HG03565 (cell line): ENCODE results near the gene SMAD3.

Experiments
- ATAC-seq: cut with Tn5 transposase; IDR thresholded peaks from one replicate; pipeline ENCODE4 v1.9.1; 2021; ENCODE audit warnings: mild to moderate bottlenecking, moderate library complexity; ENCODE audit not compliant: unreplicated experiment

The SMAD3 gene

DNA sequence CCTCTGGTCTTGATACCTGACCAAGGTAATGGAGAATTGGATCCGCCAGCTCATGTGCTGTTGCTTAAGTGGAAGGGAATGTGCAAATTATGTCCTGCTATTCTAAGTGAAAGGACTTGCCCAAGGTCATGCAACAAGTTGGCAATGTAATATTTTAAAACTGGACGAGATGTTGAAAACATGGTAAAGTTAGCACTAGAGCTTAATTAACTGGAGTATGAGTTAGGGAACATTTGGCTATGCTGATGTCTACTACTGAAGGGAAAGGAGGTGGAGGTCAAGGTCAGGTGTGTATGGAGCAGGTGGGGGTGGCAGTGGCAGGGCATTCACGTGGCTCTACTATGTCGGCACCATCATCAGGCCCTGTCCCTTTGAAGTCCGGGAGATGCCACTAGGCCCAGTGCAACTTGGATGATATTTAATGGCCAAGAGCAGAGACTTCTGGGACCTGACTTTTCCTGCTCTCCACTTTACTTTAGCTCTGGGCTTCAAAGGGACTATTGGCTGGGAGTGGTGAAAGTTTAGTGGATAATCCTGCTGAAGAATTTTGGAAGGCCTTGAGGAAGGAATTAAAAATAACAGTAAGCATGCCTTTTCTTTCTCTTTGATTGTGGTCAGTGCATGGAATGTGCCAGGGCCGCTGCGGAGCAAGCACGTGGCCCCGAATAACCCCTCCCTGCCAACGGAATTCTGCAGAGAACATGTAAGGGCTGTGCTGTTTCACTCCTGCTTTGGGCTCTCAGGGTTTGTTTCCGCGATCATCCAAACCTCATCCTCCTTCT, 14.9 kb downstream of the SMAD3 start:
- no peak for ATAC-seq

DNA sequence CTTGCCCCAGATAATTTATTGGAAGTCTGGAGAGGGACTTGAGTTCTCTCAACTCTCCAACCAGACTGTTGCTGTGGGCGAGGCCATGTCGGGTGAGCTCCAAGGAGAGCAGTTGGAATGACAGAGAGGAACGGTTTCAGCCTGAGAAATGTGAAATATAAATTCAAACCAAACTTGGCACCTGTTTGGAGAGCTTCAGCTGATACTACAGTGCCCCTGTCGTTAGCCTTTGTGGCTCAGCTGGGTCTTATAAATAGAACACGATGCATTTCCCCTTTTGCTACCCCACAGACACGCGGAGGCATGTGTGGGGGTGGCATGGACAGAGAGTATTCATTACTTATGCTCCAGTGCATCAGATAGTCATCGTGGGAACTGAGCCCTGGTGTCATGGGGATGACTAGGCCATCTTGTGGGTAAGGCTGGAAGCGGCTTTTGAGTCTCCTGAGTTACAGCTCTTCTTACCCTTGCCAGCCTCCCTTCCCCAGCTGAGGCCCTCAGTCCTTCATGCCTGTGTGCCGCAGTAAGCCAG, 15.6 kb downstream of the SMAD3 start:
- ATAC-seq: no peak

DNA sequence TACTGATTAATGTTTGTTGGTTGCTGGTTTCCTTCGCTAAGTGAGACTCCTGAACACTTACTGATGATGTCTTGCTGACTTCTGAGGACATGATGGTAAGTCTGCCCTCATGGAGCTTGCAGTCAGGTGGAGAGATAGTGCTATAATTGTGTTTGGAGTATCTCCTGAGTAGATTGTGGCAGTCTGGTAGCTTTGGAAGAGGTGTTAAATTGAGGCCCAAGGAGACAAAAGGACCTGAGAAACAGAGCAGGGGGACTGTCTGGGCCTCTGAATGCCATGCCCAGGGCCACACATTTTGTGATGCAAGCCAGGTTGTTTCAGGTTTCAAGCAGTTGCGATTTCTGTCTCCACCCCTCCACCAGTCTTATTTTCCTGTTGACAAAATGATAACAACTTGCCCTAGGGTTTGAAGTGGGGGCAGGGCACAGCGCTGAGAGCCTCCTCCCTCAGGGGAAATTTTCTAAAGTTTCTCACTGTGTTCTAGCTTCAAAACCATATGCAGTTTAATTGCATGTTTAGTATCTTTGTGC, 16.7 kb downstream of the SMAD3 start:
- no peak for ATAC-seq

DNA sequence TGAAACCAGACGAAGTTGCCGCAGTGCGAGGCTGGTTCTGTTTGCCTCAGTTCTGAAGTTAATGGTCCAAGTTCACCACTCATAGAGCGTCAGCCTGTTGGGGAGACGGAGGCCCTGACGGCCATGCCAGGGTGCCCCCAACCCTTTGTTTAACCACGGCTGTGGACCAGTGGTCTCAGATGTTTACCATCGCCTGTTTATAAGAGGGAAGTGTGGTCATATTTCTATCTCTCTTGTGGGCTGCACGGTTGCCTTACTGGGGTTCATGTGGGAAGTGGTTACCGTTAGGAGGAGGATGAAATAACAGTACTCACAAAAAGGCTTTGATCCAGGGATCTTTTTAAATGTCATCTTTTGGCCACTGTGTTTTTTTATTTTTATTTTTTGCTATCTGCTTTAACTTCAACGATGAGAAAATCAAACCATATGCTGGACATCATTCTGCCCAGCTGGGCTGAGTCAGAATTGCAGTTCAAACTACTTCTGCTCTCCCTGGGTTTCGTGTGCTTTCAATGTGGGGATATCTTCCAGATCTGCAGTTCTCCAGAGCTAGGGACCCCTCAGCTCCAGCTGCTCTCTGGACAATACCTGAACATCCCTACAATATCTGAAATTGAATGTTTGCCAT, 17.8 kb downstream of the SMAD3 start:
- no peak for ATAC-seq

DNA sequence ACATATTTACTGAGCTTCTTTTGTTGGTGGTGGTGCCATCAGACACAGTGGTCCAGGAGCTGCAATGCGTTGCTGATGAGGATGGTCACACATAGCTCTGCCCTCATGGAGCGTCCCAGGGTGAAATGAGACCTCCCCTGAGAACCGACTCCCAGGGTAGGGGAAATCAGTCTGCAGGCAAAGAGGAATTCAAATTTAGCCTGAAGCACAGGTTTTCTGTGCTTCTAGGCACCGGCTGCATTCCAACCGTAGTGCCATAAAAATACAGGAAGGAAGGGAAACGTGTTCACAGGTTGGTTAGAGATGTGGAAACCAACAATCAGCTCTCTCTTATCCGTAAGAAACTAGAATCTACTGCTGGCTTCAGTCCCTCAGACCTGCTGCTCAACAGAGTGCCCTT, 19.2 kb downstream of the SMAD3 start:
- no peak for ATAC-seq

DNA sequence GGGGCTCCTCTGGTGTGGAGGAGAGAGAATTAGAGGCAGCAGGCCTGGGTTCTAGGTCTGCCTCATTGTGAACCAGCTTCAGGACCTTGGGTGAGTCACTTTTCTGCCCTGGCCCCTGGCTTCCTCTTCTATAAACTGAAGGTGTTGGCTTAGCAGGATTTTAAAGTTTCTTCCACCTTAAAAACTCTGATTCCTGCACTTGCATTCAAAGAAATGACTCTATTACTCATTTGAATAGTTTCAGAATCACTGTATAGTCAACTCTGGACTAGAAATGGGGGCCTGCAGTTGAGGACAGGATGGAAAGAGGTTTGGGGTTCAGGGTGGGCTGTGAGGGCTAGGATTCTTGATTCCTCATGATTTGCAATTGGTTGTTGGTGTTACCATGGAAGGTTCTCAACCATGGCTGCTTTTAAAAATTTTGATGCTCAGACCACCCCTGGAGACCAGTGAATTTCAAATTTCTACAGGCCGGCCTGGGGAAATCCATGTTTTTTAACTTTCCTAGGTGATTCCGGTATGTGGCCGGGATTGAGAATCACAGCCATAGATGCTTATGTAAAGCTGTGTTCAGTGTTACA, 19.9 kb downstream of the SMAD3 start:
- ATAC-seq: no peak

DNA sequence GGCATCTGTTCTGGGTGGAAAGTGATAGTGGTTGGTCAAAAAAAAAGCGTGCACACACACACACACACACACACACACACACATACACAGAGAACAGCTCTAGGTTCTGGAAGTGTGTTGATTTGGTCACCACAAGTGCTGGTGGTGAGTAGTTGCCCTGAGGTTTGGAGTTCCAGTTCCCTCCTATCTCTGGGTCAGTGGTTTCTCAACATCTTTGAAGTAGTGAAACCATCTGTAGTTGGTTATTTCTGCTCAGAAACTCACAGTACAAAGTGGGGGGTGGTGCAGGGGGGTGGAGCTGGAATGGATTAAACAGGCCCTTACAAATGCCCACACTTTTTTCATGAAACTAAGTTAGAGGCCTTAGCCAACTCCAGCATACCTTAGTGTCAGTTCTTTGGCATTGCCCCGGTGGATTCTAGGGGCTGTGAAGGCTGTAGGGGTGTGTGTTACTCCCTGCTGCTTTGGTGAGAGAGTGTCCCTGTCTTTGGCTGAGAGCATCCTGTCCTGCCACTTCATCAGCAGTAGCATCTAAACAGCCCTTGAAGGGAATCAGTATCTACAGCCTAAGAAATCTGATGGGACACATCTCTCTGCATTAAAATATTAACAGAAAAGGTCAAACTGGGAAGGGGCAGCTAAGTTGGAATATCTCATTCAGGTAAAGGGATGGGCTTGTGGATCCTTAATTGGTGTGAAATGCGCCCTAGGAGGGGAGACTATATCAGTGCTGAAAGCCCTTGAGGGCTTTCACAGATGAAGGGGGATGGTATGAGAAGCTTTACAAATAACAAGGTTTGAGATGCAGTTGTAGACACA, 20.6 kb downstream of the SMAD3 start:
- ATAC-seq: peak; percentile 36

DNA sequence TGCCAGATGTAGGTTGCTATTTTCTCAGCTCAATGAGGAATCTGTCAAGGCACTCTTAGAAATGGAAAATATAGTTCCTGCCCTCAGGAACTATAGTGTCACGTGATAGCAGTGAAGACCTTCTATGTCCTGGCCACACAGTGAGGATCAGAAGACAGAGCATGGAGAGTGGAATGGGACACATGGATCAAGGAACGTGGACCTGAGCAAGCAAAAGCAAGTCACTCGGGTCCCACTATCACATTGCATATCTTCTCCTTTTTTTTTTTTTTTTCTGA, 21.2 kb downstream of the SMAD3 start:
- no peak for ATAC-seq

DNA sequence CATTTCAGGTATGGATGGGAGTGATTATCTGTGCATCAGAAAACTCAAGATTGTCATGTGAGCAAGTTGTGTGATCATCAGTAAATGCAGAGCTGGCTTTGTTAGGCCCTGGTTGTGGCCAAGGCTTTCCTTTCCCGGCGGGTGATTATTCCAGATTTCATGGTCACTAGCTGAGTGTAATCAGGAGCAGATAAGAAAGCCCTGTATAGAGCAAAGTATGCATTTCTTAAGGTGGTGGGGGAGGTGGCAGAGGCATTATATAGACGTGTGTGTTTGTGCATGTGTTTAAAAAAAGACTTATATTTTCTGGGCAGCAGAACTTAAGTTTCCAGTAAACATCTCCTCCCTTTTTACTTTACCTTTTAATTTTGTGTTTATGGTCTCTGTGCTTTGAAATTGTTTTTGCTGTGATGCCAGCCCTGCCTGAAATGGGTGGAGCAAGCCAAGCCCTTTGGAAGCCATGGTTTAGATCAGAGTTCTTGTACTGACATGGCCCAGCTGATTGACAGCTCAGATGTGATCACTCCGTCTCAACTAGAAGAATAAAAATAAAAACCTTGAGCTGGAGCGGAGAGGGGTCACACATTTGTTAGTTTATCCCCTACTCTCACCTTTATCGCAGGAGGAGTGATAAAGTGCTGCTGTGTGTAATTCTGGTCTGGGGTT, 22.2 kb downstream of the SMAD3 start:
- no peak for ATAC-seq

DNA sequence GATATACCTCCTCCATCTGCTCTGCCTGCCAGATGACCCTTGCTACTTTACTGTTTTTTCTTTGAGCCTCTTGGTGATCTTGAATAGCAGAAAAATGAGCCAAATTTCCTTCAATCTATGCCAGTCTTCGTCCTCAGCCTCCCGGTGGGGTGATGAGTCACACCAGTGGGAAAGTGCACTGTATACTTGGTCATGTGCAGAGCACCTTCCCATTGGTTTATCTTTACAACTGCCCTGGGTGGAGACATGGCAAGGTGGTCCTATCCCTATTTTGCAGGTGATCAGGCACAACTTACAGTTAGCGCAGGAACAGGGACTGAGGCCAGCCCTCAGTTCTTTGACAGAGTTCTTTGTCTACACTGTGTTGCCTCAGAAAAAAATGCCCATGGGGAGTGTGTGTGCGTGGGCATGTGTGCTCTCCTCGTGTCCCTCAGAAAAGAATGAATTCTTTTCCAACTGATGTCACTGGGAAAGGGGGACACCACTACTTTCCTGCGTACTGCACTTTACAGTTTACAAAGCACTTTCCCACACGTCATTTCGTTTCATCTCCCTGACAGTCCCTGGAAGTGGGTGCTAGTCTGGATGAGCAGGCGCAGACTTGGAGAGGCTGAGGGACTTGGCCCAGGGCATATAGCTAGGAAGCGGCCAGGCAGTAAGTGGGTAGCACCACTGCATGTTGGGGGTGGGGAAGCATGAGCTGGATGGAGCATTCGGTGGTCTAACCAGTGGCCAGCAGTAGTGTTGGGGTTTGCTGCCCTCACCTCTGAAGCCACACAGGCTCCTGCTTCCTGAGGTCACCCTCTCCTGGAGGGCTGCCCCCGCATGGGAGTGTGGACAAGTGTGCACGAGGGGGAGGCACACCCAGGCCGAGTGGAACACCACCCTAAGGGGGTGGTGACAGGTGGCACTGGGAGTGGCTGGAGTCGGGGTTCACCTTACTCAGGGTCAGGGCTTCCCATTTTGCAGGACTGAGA, 24.1 kb downstream of the SMAD3 start:
- no peak for ATAC-seq

DNA sequence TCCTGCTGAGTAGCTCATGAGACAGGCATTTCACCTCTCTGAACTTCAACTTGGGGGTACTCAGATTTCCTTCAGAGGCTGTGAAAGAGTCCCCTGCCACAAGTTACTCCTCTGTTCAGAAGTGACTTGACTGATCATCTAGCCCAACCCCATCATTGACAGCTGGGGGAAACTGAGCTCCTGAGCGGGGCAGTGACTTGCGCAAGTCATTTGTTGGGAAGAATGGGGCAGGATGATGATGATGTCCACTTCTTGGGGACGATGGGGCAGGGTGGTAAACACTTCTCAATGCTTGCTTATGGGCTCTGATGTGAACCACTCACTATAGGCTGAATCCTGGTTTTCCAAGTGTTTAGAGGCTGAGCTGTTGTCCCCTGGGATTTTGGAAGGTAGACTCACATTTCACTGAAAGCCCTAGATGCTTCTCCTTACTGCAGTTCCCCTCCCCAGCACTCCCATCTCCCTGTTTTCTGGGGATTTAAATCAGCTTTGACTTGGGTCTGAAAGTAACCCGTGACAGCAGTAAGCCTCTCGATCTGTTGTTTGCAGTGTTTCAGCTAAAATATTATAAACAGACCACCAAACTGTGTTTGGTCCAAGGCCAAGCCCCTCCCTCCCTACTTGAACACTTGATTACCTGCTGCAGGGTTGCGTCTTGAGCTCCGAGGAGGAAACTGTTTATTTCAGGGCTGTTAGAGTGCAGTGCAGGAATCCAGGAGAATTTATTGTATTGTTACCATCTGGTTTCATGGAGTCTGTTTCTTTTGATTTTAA, 25.1 kb downstream of the SMAD3 start:
- ATAC-seq: no peak

DNA sequence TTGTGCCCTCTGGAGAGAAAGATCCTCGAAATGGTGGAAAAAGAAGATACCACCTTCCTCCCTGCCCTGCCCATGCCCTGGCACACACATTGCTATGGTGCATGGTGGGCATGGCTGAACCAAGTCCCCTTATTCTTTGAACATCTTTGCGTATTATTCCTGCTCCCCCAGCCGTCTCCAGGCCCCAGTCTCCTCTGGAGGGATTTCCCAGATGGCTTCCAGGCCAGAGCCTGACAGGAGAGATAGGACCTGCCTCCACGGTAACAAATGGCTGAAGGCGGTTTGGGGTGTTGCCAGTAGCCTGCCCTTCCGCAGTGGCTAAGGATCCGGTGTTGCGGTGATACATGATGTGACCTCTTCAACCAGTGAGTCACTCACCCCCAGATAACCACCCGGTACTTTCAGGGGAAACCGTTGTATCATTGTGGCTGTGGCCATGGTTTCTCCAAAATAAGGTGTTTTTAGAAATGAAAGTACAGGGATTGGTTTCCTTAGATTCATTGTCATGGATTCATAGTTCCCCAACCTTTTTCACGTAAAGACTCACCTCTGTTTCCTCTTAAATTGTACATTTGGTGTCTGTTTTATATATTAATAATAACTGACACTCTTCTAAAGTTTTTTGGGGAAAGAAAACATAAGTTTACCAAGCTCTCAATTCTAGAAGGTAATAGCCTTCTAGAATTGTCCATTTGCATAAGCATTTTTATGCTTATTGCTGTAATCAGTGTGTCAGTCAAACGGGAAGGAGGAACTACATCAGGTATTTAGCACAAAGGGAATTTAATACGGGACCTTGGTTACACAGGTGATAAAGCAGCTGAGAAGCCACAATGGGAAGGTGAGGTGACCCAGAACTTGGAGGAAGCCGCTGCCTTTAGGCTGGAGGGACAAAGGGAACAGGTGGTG, 25.9 kb downstream of the SMAD3 start:
- ATAC-seq: peak; percentile 67

DNA sequence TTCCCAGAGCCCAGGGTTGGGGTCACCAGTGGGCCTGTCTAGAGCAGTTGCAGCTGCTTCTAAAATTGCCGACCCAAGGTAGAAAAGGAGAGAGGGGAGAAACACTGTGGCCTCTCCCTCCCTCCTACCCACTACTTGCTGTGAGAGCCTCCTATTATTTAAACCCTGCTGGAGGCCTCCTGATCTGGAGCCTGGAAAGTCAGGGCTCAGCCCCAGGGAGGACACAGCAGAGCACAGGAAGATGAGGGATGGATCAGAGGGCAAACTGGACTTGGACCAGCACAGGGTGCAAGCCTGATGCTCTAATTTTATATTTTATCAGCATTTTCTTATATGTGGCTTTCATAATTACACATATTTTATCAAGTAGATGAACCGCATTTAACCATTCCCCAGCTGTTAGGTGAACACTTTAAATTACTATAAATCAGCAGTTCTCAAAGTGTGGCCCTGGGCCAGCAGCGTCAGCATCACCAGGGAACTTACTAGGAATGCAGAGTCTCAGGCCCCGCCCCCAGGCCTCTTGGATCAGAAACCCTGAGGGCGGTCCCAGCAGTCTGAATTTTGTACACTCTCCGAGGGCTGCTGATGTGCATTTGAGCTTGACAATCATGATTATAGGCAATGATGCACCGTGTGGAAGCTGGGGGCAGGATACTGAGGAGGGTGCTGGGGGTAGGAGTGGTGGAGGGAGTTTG, 26.7 kb downstream of the SMAD3 start:
- ATAC-seq: no peak

DNA sequence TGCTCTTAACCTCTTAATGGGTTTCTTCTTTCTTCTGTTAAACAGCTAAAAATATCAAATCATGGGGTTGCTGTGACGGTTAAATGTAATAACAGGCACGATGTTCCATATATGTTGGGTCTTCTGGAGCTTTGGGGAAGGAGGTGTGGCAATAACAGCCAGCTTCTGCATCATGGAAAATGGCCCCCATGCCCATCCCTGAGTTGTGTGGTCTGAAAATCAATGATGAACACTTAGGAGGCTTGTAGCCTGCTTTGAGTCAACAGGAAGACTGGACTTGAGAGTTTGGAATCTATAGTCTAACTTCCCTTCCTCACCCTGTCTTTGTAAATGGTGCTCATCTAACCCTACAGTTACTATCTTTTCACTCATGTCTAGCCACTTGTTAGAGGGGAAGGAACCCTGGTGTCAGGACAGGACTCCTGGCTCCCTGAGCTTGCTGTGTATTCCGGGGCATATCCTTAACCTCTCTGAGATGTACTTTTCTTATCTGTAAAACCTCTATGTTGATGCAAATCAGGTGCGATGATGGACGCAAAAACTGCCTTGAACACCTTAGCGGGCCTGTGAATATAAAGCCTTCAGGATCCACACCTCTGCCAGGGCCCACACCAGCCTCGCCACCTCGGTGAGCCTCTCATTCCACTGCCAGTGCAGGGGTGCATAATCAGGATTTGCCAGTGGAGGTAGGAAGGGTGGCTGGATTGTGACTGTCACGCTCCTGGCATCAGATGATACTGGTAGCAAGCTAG, 27.5 kb downstream of the SMAD3 start:
- ATAC-seq: no peak

DNA sequence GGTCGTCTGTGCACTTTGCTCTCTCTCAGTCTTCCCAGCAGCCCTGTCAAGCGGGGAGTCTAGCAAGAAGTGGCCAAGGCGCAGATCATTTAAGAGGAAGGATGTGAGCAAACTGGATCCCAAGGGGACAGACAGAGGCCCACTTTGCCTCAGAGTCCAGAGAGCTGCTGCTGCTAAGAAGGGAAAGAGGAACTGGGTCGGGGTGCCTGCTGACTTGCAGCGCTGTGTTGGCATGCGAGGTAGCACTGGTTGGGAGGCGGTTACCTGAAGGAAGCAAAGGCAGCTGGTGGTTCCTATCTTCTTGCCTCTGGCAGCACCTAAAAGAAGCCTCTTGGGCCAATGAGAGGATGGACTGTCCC, 28.1 kb downstream of the SMAD3 start:
- no peak for ATAC-seq

DNA sequence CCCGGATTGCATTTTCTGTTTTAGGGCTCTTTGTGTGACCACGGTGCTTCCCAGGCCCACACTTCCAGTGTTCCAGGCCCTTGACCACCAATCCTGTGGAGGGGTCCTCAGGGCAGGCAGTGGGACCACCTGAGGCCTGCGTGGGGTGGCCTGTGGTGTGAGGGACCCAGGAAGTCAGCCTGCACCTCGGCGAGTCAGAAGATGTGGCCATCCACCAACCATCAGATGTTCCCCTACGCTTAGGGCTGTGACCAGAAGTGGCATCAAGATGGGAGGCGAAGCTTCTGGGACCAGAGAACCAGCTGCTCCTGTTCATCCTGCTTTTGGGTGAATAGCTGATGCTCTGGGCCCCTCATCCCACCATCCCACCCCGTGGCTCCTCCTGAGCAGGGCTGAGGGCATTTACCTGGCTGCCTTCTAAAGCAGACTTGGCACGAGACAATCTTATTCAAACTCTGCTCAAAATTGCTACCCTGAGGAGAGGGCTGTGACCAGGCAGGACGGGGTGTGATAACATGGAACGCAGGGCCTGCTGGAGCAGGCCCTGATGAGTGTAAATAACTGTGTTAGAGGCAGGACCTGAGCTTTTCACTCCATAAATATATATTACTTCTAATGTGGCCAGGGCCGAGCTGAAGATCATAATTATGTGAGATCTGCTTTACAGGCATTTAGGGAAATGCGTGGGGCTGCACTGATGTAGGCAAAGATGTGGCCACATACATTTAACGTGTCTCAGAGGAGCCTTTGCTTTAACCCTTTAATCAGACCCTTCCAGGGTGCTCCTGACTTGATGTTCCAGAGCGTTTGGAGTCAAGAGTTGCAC, 28.8 kb downstream of the SMAD3 start:
- no peak for ATAC-seq
